GM23338 (cell line): ENCODE measurements around the gene PGLYRP4.

ENCODE experiments used
- EZH2 ChIP-seq: fragments of 200-600 bp; sonication (generic); IDR thresholded peaks from one replicate; pipeline ENCODE4 v1.8.0; 2017; ENCODE audit warnings: antibody characterized with exemption, mild to moderate bottlenecking, low read depth; ENCODE audit not compliant: unreplicated experiment
- TF ChIP-seq, protein P1 (sequence below), 2 experiments: fragments of 200-600 bp in 1 of 2; sonication (generic) in 1 of 2; conservative IDR thresholded peaks; 2 replicates each; pipeline versions ENCODE4 v1.5.1 to v1.6.1; 2016 to 2017; ENCODE audit warnings: antibody characterized with exemption in 2 of 2, low read depth in 2 of 2, mild to moderate bottlenecking in 2 of 2, moderate library complexity in 1 of 2
- TF ChIP-seq, protein P2 (sequence below): IDR thresholded peaks from 2 replicates; pipeline ENCODE4 v1.6.1; 2016; ENCODE audit warnings: antibody characterized with exemption

DNA sequence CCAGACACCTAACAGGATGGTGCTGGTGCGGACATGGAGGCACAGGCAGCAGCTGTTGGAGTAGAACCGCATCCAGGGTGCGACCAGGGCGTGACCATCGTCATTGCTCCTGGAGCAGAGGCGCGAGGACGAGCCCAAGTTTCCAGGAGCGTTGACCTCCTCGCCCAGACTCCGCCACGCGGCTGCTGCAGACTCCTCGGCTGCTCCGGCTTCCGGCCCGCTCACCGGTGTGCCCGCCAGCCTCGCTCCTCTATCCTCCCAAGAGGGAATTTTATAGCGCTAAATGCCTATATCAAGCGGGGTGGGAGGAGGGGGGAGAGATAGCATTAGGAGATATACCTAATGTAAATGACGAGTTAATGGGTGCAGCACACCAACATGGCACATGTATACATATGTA is 32.1 kb upstream of the PGLYRP4 start:
- TF ChIP-seq, protein P1, sequence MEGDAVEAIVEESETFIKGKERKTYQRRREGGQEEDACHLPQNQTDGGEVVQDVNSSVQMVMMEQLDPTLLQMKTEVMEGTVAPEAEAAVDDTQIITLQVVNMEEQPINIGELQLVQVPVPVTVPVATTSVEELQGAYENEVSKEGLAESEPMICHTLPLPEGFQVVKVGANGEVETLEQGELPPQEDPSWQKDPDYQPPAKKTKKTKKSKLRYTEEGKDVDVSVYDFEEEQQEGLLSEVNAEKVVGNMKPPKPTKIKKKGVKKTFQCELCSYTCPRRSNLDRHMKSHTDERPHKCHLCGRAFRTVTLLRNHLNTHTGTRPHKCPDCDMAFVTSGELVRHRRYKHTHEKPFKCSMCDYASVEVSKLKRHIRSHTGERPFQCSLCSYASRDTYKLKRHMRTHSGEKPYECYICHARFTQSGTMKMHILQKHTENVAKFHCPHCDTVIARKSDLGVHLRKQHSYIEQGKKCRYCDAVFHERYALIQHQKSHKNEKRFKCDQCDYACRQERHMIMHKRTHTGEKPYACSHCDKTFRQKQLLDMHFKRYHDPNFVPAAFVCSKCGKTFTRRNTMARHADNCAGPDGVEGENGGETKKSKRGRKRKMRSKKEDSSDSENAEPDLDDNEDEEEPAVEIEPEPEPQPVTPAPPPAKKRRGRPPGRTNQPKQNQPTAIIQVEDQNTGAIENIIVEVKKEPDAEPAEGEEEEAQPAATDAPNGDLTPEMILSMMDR (conservative IDR thresholded peaks at IDR 0.05; ENCODE audit: low read depth in 2 of 2): no peak
- no peak for TF ChIP-seq EZH2
- TF ChIP-seq, protein P2, sequence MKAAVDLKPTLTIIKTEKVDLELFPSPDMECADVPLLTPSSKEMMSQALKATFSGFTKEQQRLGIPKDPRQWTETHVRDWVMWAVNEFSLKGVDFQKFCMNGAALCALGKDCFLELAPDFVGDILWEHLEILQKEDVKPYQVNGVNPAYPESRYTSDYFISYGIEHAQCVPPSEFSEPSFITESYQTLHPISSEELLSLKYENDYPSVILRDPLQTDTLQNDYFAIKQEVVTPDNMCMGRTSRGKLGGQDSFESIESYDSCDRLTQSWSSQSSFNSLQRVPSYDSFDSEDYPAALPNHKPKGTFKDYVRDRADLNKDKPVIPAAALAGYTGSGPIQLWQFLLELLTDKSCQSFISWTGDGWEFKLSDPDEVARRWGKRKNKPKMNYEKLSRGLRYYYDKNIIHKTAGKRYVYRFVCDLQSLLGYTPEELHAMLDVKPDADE: no peak
